OCI-LY3 (cell line): ENCODE measurements around the gene TEAD1.

ENCODE experiments used
- EZH2phosphoT487 ChIP-seq: fragments of 200-600 bp; shearing (Covaris generic); IDR thresholded peaks from 2 replicates; pipeline ENCODE4 v1.6.1; 2018; ENCODE audit warnings: antibody characterized with exemption, mixed run types, low read depth
- TF ChIP-seq, protein P1 (sequence below): fragments of 200-600, 300-600 bp; sonication (generic); IDR thresholded peaks from 2 replicates; pipeline ENCODE4 v1.5.1; 2014; ENCODE audit warnings: antibody characterized with exemption, low read length, low read depth

DNA sequence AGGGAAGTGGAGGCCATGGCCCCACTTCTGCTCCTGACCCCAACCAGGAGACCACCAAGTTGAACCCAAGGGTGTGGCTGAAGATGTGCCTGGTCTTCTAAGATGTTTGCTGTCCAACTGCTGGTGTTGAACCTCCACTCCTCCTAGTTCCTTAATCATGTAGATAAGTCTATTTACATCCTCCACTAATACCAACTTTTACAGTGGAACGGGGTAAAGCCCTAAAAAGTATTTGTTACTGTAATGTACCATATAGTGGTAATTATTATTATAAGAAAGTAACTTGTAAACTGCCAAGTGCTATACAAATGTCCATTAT, 315.9 kb downstream of the TEAD1 start:
- TF ChIP-seq, protein P1, sequence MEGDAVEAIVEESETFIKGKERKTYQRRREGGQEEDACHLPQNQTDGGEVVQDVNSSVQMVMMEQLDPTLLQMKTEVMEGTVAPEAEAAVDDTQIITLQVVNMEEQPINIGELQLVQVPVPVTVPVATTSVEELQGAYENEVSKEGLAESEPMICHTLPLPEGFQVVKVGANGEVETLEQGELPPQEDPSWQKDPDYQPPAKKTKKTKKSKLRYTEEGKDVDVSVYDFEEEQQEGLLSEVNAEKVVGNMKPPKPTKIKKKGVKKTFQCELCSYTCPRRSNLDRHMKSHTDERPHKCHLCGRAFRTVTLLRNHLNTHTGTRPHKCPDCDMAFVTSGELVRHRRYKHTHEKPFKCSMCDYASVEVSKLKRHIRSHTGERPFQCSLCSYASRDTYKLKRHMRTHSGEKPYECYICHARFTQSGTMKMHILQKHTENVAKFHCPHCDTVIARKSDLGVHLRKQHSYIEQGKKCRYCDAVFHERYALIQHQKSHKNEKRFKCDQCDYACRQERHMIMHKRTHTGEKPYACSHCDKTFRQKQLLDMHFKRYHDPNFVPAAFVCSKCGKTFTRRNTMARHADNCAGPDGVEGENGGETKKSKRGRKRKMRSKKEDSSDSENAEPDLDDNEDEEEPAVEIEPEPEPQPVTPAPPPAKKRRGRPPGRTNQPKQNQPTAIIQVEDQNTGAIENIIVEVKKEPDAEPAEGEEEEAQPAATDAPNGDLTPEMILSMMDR = no peak
- TF ChIP-seq EZH2phosphoT487 = no peak
